ENCODE measurements around the gene TRPV6.

TRPV6 gene

GRCh38 chr7:142853739-142854371, 31.7 kb downstream of the TRPV6 start:
- peak; percentile 36 for DNase-seq (ENCODE audit: low read depth, low spot score)

DNA sequence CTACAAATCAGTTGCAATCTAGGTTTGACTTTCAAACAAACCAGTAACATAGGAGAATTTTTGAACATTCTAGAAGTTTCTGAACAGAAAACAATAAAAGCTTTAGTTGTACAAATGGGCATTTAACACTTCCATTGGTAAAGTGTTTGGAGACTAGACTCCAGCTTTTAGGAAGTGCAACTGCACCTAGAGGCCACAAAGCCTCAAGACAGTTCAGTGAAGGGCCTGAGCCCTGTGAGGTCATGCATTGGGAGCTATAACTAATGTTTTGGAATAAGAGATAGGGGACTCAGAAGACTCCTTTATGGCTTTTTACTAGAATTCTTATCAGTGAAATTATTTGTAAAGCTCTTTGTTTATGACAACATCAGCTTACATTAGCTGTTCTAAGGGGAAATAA, 33.6 kb downstream of the TRPV6 start:
- no peak for DNase-seq (ENCODE audit: low read depth, low spot score)

DNA sequence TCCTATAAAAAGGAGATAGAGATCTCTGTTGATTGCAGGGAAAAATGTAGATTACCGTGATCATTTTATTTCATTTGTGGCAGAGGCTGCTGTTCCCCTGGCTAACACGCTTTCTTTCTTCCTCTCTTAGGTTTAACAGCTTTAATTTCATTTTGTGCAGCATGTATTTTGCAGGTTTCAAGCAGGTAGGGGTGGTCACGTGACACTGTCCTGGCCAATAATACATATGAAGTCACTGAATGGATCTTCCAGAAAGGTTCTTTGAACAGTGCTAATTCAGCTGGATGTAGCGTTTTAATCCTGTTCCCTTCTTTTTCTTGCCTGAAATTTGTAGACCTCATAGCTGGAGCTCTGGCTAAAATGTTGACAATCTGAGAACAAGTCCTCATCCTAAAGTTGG, 34.3 kb downstream of the TRPV6 start:
- DNase-seq (ENCODE audit: low read depth, low spot score), result no peak

- no peak for DNase-seq (ENCODE audit: low read depth, low spot score)
Observed at GRCh38 chr7:142847353-142847752, 38.2 kb downstream of the TRPV6 start.

DNA sequence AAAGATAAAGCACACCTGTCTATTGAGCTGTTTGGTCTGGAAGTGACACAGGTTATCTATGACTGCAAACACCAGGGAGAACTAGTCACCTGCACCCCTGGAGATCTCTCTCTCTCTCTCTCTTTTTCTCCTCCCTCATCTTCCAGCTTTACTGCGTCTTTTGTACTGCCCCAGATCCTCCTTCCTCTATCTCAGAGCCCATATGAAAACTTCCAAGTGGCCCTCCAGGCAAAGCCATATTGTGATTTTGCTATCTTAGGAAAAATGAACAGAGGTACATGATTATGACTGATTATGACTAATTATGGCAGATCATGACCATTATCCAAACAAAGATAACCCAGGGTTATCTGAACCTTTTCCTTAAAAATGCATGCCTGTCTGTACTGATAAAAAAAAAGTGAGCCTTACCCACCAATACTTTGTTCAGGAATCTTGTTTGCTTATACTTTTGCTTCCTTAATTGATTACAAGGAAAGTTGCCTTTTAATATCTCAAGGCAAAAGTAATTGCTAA, 43.2 kb downstream of the TRPV6 start:
- no peak for DNase-seq (ENCODE audit: low read depth, low spot score)

- no peak for DNase-seq (ENCODE audit: low read depth, low spot score)
Observed at GRCh38 chr7:142838461-142839213, 46.9 kb downstream of the TRPV6 start.

DNA sequence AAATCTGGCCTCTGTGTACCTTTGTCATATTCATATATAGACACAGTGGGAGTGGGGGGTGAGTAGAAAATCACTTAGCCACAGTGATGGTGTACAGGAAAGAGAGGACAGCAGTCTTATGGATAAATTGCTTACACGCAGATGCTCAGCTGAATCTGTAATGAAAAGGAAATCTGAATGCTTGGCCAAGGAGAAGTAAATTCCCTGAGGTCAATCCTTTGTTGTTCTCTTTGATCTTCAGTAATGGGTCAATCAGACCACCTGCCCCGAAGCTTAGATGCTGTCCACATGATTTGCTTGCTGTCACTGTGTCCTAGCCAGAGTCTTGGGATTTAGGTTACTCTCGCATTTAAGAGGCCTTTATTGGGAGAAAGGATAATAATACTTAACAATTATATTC, 49.1 kb downstream of the TRPV6 start:
- DNase-seq (ENCODE audit: low read depth, low spot score), result no peak

DNA sequence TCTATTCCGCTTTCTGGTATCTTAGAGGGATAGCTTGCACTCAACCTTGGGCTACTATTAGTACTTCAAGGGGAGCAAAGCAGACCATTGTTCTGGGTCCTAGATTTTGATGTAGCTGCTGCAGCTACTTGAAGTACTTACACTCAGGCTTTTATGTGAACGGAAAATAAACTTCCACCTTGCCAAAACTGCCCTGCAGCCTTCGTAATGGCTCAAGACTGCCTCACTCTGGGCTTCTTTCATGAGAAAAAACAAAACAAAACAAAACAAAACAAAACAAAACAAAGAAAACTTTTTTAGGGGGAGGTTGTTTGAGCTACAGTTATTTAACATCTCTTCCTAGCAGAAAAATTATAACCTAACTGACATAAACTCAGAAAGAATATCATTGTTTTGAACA, 50.1 kb downstream of the TRPV6 start:
- DNase-seq (ENCODE audit: low read depth, low spot score), result no peak

- DNase-seq (ENCODE audit: low read depth, low spot score), result no peak
Observed at GRCh38 chr7:142833174-142834048, 52.1 kb downstream of the TRPV6 start.

GRCh38 chr7:142832417-142832816, 53.1 kb downstream of the TRPV6 start:
- DNase-seq (ENCODE audit: low read depth, low spot score), result no peak

GRCh38 chr7:142827951-142828500, 57.5 kb downstream of the TRPV6 start:
- no peak for DNase-seq (ENCODE audit: low read depth, low spot score)

- DNase-seq (ENCODE audit: low read depth, low spot score), result no peak
Observed at GRCh38 chr7:142822714-142823113, 62.8 kb downstream of the TRPV6 start.

Measured in activated CD4-positive, CD25-positive, alpha-beta regulatory T cell treated with anti-CD3 and anti-CD28 coated beads, Interleukin-2, amount 50 U/mL, for 16 hours (primary cell).